GM12872 (cell line): Measurements from ENCODE around the gene GON4L.

Experiments
- TF ChIP-seq, protein P1 (sequence below): IDR thresholded peaks from 3 replicates; pipeline ENCODE4 v1.5.1; 2011; ENCODE audit warnings: low read depth, mild to moderate bottlenecking, low read length, moderate library complexity; ENCODE audit not compliant: insufficient read depth

The GON4L gene

DNA sequence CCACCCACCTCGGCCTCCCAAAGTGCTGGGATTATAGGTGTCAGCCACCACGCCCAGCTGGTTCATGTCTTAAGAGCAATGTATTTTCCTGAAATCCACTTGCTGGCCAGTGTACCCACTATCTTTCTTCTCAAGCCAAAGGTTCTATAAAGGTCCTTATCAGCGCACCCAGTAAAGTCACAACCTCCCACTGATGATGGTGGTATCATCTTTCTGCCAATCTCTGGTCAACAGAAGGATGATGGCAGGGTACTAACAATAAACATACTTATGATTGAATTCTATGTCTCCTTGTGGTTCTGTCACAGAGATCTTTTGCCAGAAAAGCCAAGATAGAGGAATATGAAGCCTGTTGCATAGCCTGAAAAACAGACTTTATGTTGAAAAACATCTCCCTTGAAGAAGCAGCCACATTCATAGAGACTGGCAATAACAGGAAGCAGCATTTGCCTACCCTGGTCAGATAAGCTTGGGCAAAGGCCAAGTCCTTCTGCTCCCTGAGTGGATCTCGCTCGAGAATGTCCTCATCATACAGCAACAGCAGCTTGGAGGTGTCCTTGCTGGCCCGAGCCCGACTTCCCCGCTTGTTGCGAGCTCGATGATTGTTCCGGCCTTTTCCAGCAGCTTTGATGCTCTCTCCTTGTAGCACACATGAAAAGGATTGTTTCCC lies 95.1 kb downstream of the GON4L start:
- TF ChIP-seq, protein P1, sequence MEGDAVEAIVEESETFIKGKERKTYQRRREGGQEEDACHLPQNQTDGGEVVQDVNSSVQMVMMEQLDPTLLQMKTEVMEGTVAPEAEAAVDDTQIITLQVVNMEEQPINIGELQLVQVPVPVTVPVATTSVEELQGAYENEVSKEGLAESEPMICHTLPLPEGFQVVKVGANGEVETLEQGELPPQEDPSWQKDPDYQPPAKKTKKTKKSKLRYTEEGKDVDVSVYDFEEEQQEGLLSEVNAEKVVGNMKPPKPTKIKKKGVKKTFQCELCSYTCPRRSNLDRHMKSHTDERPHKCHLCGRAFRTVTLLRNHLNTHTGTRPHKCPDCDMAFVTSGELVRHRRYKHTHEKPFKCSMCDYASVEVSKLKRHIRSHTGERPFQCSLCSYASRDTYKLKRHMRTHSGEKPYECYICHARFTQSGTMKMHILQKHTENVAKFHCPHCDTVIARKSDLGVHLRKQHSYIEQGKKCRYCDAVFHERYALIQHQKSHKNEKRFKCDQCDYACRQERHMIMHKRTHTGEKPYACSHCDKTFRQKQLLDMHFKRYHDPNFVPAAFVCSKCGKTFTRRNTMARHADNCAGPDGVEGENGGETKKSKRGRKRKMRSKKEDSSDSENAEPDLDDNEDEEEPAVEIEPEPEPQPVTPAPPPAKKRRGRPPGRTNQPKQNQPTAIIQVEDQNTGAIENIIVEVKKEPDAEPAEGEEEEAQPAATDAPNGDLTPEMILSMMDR = no peak

DNA sequence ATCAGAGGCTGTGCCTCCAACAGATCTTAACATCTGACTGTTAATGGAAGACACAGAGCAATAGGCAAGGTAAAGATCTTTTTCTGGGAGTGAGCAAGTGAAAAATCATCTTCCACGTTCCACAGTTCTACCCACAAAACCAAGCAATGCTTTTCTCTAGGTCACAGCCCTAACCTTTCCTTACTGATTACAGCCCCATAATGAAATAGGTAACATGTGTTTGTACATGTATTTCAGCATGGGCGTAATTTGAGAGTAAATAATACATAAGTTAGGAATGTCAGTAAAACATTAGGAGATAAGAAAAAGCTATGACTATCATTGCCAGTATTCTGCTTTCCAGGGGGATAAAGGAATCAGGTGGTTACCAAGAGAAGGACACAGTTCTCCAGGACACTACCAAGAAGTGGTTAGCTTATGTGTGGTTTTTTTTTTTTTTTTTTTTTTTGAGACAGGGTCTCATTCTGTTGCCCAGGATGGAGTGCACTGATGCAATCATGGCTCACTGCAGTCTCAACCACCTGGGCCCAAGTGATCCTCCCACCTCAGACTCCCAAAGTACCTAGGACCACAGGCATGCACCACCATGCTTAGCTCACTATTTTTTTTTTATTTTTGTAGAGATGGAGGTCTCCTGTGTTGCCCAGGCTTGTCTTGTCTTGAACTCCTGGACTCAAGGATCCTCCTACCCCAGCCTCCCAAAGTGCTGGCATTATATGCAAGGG lies 96.1 kb downstream of the GON4L start:
- TF ChIP-seq, protein P1 = no peak

DNA sequence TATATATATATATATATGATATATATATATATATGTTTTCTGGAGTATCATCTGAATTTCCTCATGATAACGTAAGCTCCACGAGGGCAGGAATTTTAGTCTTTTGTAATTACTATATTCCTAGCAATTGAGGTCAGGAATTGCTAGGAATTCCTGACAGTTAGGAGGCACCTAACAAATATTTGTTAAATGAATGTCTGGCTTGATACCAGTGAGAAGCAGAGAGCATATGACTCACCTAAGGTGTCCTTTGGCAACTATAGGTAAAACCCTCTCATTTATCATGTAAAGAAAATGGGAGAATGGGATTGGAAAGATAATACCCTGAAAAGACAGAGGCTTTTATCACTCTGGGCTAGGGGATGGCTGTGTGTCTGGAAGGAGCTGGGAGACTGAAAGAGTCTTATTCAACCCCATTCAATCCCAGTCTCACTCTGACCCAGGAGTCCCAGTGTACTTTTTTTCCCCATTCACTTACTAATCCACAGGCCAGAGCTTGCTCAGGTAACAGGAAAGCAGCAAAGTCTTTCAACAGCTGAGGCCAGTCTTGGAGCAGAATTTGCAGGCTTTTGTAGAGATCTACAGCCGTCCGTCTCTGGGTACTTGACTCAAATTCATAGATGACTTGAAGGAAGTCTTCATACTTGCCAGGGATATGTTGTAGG lies 96.9 kb downstream of the GON4L start:
- TF ChIP-seq, protein P1 = no peak

DNA sequence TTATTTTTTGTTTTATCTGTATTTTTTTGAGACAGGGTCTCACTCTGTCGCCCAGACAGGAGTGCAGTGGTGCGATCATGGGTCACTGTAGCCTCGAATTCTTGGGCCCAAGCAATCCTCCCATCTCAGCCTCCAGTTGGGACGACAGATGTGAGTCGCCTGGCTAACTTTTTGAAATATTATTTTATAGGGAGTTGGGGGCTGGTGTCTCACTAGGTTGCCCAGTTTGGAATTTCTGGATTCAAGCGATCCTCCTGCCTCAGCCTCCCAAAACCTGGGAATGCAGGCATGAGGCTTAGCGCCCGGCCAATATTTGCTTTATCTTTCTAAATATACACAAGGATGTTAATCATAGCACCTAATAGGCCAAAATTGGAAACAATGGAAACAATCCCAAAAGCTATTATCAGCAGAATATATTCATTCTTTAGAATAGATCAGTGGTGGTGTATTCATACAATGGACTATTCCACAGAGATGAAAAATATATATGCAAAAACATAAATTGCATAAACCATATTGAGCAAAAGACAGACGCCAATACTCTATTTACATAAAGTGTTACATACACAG lies 112.2 kb downstream of the GON4L start:
- TF ChIP-seq, protein P1 = no peak

DNA sequence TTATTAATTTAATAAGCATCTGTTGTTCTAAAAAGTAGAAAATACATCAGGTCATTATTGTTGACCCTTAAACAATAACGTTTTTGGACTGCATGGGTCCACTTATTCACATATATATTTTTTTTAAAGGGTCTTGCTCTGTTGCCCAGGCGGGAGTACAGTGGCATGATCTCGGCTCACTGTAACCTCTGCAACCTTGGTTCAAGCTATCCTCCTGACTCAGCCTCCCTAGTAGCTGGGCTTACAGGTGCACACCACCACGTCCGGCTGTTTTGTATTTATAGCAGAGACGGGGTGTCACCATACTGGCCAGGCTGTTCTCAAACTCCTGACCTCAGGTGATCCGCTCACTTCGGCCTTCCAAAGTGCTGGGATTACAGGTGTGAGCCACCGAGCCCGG lies 115.1 kb downstream of the GON4L start:
- TF ChIP-seq, protein P1 = no peak

DNA sequence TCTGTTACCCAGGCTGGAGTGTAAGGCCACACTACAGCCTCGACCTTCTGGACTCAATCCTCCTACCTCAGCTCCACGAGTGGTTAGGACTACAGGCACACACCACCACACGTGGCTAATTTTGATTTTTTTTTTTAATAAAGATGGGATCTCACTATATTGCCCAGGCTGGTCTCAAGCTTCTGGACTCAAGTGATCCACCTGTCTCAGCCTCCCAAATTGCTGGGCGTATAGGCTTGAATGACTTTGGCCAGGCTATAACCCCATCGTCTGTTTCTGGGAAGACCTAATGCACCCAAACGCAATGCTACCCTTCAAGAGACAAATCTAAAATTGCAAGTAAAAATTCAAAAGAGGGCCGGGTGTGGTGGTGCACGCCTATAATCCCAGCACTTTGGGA lies 116.0 kb downstream of the GON4L start:
- TF ChIP-seq, protein P1 = no peak
